SK-N-SH treated with all-trans-retinoic acid at 6 μM for 48 hours (cell line): Measurements from ENCODE around the gene MOCS3.

Experiments
- ARNTL ChIP-seq: fragments of 450-650 bp; formaldehyde crosslinking; IDR thresholded peaks from 2 replicates; pipeline ENCODE4 v1.5.0; 2020; ENCODE audit warnings: low read depth, mild to moderate bottlenecking, moderate library complexity, borderline replicate concordance
- RARB ChIP-seq: fragments of 250-450 bp; sonication (Bioruptor Pico); IDR thresholded peaks from 2 replicates; pipeline ENCODE4 v1.8.0; 2021; ENCODE audit warnings: mild to moderate bottlenecking, moderate library complexity
- ZFP3 ChIP-seq: fragments of 250-450 bp; sonication (Bioruptor Pico); IDR thresholded peaks from 2 replicates; pipeline ENCODE4 v1.5.0; 2020; ENCODE audit warnings: mild to moderate bottlenecking, moderate library complexity

- TF ChIP-seq RARB (CRISPR knock-in tag): no peak
- TF ChIP-seq ARNTL: no peak
- no peak for TF ChIP-seq ZFP3 (CRISPR knock-in tag)
These were observed 38.6 kb downstream of the MOCS3 start for GRCh38 chr20:50996901-50997865.
